SK-N-MC (cell line): ENCODE data around the gene NRP1.

ENCODE experiments used
- EZH2 ChIP-seq: fragments of 200-600 bp; sonication (generic); IDR thresholded peaks from one replicate; pipeline ENCODE4 v1.6.1; 2017; ENCODE audit warnings: antibody characterized with exemption
- FOXP2 ChIP-seq: optimal IDR thresholded peaks from 2 replicates; pipeline ENCODE3; 2011; ENCODE audit warnings: mild to moderate bottlenecking, moderate library complexity; ENCODE audit not compliant: insufficient read depth; ENCODE audit errors: extremely low read length, control extremely low read depth
- POLR2AphosphoS5 ChIP-seq: IDR thresholded peaks from 2 replicates; pipeline ENCODE4 v1.6.1; 2012; ENCODE audit warnings: mild to moderate bottlenecking, low read depth, low read length, borderline replicate concordance

DNA sequence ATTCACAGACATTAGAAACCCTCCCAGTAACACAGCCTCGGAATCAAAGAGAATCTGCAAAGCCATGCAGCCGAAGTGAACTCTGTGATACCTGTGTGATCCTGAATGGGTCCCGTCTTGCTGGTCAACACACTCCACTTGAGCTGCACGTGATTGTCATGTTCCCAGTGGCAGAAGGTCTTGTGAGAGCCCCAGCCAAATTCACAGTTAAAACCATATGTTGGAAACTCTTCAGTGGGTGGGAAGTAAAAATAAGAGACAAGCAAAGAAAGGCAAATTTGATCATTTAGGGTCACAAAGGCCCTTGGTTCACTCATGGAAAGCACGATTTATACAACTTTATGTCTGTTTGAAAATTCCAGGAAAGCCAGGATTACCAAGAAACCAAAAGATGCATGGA, 142.3 kb downstream of the NRP1 start:
- no peak for TF ChIP-seq POLR2AphosphoS5
- TF ChIP-seq EZH2: no peak
- TF ChIP-seq FOXP2: no peak
